NCI-H69 (cell line): ENCODE data around the gene UTS2R.

Experiments
- DNase-seq: peaks from one replicate; lab custom pipeline; 2025; lab: John Stamatoyannopoulos, UW

UTS2R gene

GRCh38 chr17:82389379-82389778, 17.8 kb downstream of the UTS2R start:
- no peak for DNase-seq

- no peak for DNase-seq
Measured at GRCh38 chr17:82390015-82390859, 18.7 kb downstream of the UTS2R start.

GRCh38 chr17:82390860-82391435, 19.4 kb downstream of the UTS2R start:
- peak; percentile 48 for DNase-seq

GRCh38 chr17:82391496-82392066, 20.0 kb downstream of the UTS2R start:
- no peak for DNase-seq

- DNase-seq: no peak
Measured at GRCh38 chr17:82392209-82392920, 20.8 kb downstream of the UTS2R start.

GRCh38 chr17:82392941-82393340, 21.4 kb downstream of the UTS2R start:
- DNase-seq: no peak

- DNase-seq: no peak
Measured at GRCh38 chr17:82394278-82394677, 22.7 kb downstream of the UTS2R start.

GRCh38 chr17:82396601-82397435, 25.3 kb downstream of the UTS2R start:
- DNase-seq: no peak

GRCh38 chr17:82397449-82398335, 26.1 kb downstream of the UTS2R start:
- peak; percentile 30 for DNase-seq

GRCh38 chr17:82399041-82399441, 27.5 kb downstream of the UTS2R start:
- peak; percentile 87 for DNase-seq

GRCh38 chr17:82399601-82400101, 28.1 kb downstream of the UTS2R start:
- DNase-seq: peak; percentile 83

- no peak for DNase-seq
Measured at GRCh38 chr17:82400206-82400605, 28.6 kb downstream of the UTS2R start.

GRCh38 chr17:82400830-82401229, 29.3 kb downstream of the UTS2R start:
- DNase-seq: no peak

- DNase-seq: no peak
Measured at GRCh38 chr17:82402865-82403264, 31.3 kb downstream of the UTS2R start.

- no peak for DNase-seq
Measured at GRCh38 chr17:82403662-82404660, 32.4 kb downstream of the UTS2R start.

- DNase-seq: no peak
Measured at GRCh38 chr17:82405051-82405450, 33.5 kb downstream of the UTS2R start.

- DNase-seq: no peak
Measured at GRCh38 chr17:82406131-82406671, 34.6 kb downstream of the UTS2R start.

GRCh38 chr17:82407255-82407654, 35.7 kb downstream of the UTS2R start:
- DNase-seq: no peak
